IMR-90 (cell line): Measurements from ENCODE around the gene IFNA16. TPM values are rescaled to one million over a fixed set of nuclear protein-coding genes. Genes with fewer than 3 reads are reported as not detected.

Source experiments
- ATAC-seq: fragments of 200-7000 bp; cut with Tn5 transposase; 2 replicates; pipeline ENCODE4 v1.9.1; 2020; ENCODE audit warnings: low read depth, mild to moderate bottlenecking, moderate library complexity
- BruUV-seq: library from RNA; stranded (reverse); fragments of 400-500 nt; replicated peaks from 2 replicates; lab custom pipeline; 2021; lab: Mats Ljungman, UMichigan
- CTCF ChIA-PET: fragments of 300-600 bp; formaldehyde crosslinking; extraction: SDS; loops from one replicate; lab custom pipeline; 2021; ENCODE audit warnings: antibody characterized with exemption; lab: Yijun Ruan, JAX
- POLR2A ChIA-PET: fragments of 300-600 bp; sonication (Branson Sonifier 250); formaldehyde crosslinking; loops from one replicate; lab custom pipeline; 2022; ENCODE audit warnings: antibody characterized with exemption; ENCODE audit not compliant: unreplicated experiment; lab: Charles Lee
- DNase-seq: peaks from one replicate; pipeline ENCODE4 v3.0.0; 2013
- H2AFZ ChIP-seq: replicated peaks from 2 replicates; pipeline ENCODE3; 2013; ENCODE audit warnings: low read length, mild to moderate bottlenecking; ENCODE audit not compliant: poor library complexity
- H2AK5ac ChIP-seq: 2 replicates; pipeline ENCODE4 v1.6.1; 2013; ENCODE audit warnings: low read depth, low read length, inconsistent platforms
- H2AK9ac ChIP-seq: replicated peaks from 2 replicates; pipeline ENCODE3; 2013; ENCODE audit warnings: mild to moderate bottlenecking, low read depth, low read length, moderate library complexity; ENCODE audit not compliant: poor library complexity
- H2BK120ac ChIP-seq: 2 replicates; pipeline ENCODE4 v1.6.1; 2013; ENCODE audit warnings: low read depth, low read length, inconsistent platforms
- H2BK15ac ChIP-seq: 3 replicates; pipeline ENCODE4 v1.6.1; 2013; ENCODE audit warnings: low read depth, low read length, inconsistent platforms
- H2BK20ac ChIP-seq: 2 replicates; pipeline ENCODE4 v1.6.1; 2013; ENCODE audit warnings: low read depth, mild to moderate bottlenecking, inconsistent platforms, low read length, moderate library complexity
- H2BK5ac ChIP-seq: 2 replicates; pipeline ENCODE4 v1.6.1; 2013; ENCODE audit warnings: mild to moderate bottlenecking, low read depth, low read length, inconsistent platforms; ENCODE audit not compliant: poor library complexity, severe bottlenecking
- H3K14ac ChIP-seq: replicated peaks from 2 replicates; pipeline ENCODE4 v1.6.1; 2013; ENCODE audit warnings: low read depth, low read length, inconsistent platforms
- H3K18ac ChIP-seq: 2 replicates; pipeline ENCODE4 v1.6.1; 2013; ENCODE audit warnings: low read depth, low read length, control low read depth
- H3K23ac ChIP-seq: 2 replicates; pipeline ENCODE4 v1.6.1; 2013; ENCODE audit warnings: low read depth, low read length, inconsistent platforms
- H3K27ac ChIP-seq: 2 replicates; pipeline ENCODE4 v1.5.1; 2013; ENCODE audit warnings: mild to moderate bottlenecking, control low read depth, low read length; ENCODE audit not compliant: insufficient read depth
- H3K27me3 ChIP-seq: 2 replicates; pipeline ENCODE4 v1.6.1; 2013; ENCODE audit warnings: low read length; ENCODE audit not compliant: control insufficient read depth, insufficient read depth
- H3K36me3 ChIP-seq: 2 replicates; pipeline ENCODE4 v1.6.1; 2013; ENCODE audit warnings: low read length, mixed read lengths; ENCODE audit not compliant: control insufficient read depth, insufficient read depth
- H3K4ac ChIP-seq: 2 replicates; pipeline ENCODE4 v1.6.1; 2013; ENCODE audit warnings: low read depth, low read length, inconsistent platforms
- H3K4me1 ChIP-seq: 2 replicates; pipeline ENCODE4 v1.6.1; 2013; ENCODE audit warnings: low read length, mixed read lengths; ENCODE audit not compliant: control insufficient read depth, insufficient read depth
- H3K4me2 ChIP-seq: 2 replicates; pipeline ENCODE4 v1.6.1; 2013; ENCODE audit warnings: low read depth, mild to moderate bottlenecking, control low read depth, low read length, moderate library complexity
- H3K4me3 ChIP-seq: 2 replicates; pipeline ENCODE4 v1.5.1; 2013; ENCODE audit warnings: low read depth, mild to moderate bottlenecking, control low read depth, low read length, moderate library complexity; ENCODE audit not compliant: insufficient read depth
- H3K56ac ChIP-seq: 2 replicates; pipeline ENCODE4 v1.6.1; 2013; ENCODE audit warnings: low read length, inconsistent platforms; ENCODE audit not compliant: insufficient read depth; ENCODE audit errors: extremely low read depth
- H3K79me1 ChIP-seq, 2 experiments: 2 replicates each; pipeline ENCODE4 v1.6.1; 2013; ENCODE audit warnings: low read length in 2 of 2, inconsistent platforms in 1 of 2, low read depth in 1 of 2
- H3K9ac ChIP-seq: 2 replicates; pipeline ENCODE4 v1.6.1; 2013; ENCODE audit warnings: low read depth, low read length, control low read depth
- H3K9me1 ChIP-seq: 2 replicates; pipeline ENCODE4 v1.6.1; 2013; ENCODE audit warnings: low read length, inconsistent platforms; ENCODE audit not compliant: insufficient read depth
- H3K9me3 ChIP-seq: 2 replicates; pipeline ENCODE4 v1.6.1; 2013; ENCODE audit warnings: low read length; ENCODE audit not compliant: control insufficient read depth, insufficient read depth
- H4K20me1 ChIP-seq: 2 replicates; pipeline ENCODE4 v1.6.1; 2013; ENCODE audit warnings: low read length, inconsistent platforms; ENCODE audit not compliant: insufficient read depth
- H4K5ac ChIP-seq: 2 replicates; pipeline ENCODE4 v1.6.1; 2013; ENCODE audit warnings: mild to moderate bottlenecking, low read depth, low read length, control low read depth
- H4K8ac ChIP-seq, 2 experiments: 2 replicates each; pipeline ENCODE4 v1.6.1; 2013; ENCODE audit warnings: low read depth in 2 of 2, low read length in 2 of 2, control low read depth in 1 of 2, inconsistent platforms in 1 of 2
- H4K91ac ChIP-seq: 2 replicates; pipeline ENCODE4 v1.6.1; 2013; ENCODE audit warnings: low read depth, low read length, inconsistent platforms; ENCODE audit not compliant: insufficient read depth
- RAD21 ChIP-seq: IDR thresholded peaks from 2 replicates; pipeline ENCODE4 v1.6.1; 2012; ENCODE audit warnings: low read length, improper control_type of control experiment
- SMC3 ChIP-seq: fragments of 150-350 bp; IDR thresholded peaks from 2 replicates; pipeline ENCODE4 v1.6.1; 2016; ENCODE audit warnings: low read depth, mild to moderate bottlenecking, antibody characterized with exemption, low read length, moderate library complexity
- WGBS, 2 experiments: methylation state at CpG; one replicate each; pipeline versions ENCODE4 v1.1.5 to v1.1.7; 2013; ENCODE audit warnings: missing lambda C conversion rate in 2 of 2; ENCODE audit not compliant: insufficient read length in 1 of 2; ENCODE audit errors: extremely low coverage in 2 of 2; 5-methylcytosine and 5-hydroxymethylcytosine counted together
- dilution Hi-C: fragments of 300-500 bp; cut with HindIII; formaldehyde crosslinking; loops from one replicate; pipeline ENCODE4 v1.14.3; 2018; ENCODE audit warnings: low sequenced_read_pairs; ENCODE audit not compliant: unreplicated experiment
- in situ Hi-C: fragments of 300-500 bp; cut with MboI; formaldehyde crosslinking; loops from 3 replicates; pipeline ENCODE4 v1.14.3; 2019; ENCODE audit warnings: low sequenced_read_pairs, inconsistent platforms, mixed read lengths
- intact Hi-C: fragments of 100-400 bp; cut with micrococcal nuclease; formaldehyde crosslinking; loops from 2 replicates; pipeline ENCODE4 v1.10.0; 2022
- polyA plus RNA-seq, 3 experiments: library from polyadenylated mRNA; depleted of rRNA; stranded (reverse); fragments of >200 nt; gene quantifications; 2 replicates each; pipeline ENCODE4 v1.2.3, GENCODE V29; 2012; ENCODE audit warnings: low replicate concordance in 1 of 3
- total RNA-seq: library from RNA; depleted of rRNA; stranded (reverse); fragments of >200 nt; gene quantifications from 2 replicates; pipeline ENCODE4 v1.2.3, GENCODE V29; 2012

IFNA16 gene
- total and polyA plus RNA-seq, 2 of the 4 experiments (the other 2 are of a cell fraction): not detected

DNA sequence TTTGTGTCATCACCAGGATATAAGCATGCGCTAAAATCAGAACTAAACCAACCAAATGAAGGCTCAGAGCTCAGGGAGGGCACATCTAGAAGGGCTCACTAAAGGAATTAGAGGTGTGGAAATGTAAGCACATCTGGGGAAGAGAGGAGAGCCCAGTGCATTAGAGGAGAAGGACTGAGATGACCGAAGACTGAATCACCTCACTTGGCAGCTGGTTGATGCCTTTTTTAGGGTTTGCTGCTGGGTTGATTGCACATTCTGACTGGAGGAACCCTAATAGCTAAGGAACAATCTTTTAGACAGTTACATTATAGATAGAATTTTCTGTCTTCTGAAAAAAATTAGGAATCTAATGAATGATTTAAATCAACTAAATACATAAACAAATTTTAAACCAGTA, 42.4 kb downstream of the IFNA16 start:
- H2BK5ac ChIP-seq: no peak overlapping the region
- dilution Hi-C loops (no loop called here), in situ Hi-C loops (no loop called here), intact Hi-C loops (no loop called here)
- no peaks in the 10 kb centered on the region for H3K4me1 ChIP-seq
- H2BK20ac ChIP-seq: no peak overlapping the region
- no peaks in the 10 kb centered on the region for H3K36me3 ChIP-seq
- H3K9ac ChIP-seq: no peak overlapping the region
- H3K9me1 ChIP-seq: no peaks in the 10 kb centered on the region
- H2AK9ac ChIP-seq: no peak overlapping the region
- BruUV-seq: no TSS peak
- CTCF ChIA-PET: interaction anchor here (0.6 kb wide), 1 partner anchor 512 kb away, joined by 3 read pairs; no protein-coding TSS in a partner anchor
- H4K20me1 ChIP-seq: no peaks in the 10 kb centered on the region
- H3K4me2 ChIP-seq: no peak overlapping the region
- POLR2A ChIA-PET: no interaction called here
- H3K56ac ChIP-seq: no peak overlapping the region
- H3K4ac ChIP-seq: no peak overlapping the region
- H2AK5ac ChIP-seq: no peak overlapping the region
- no peaks in the 10 kb centered on the region; the same call in 1 of the 2 replicates for H3K27me3 ChIP-seq
- no peak overlapping the region for H2AFZ ChIP-seq
- H3K79me1 ChIP-seq: no peaks in the 10 kb centered on the region
- WGBS, 2 experiments: no CpG with 5 or more reads among the region's 2 CpGs
- DNase-seq (no peak), ATAC-seq (no peak)
- TF ChIP-seq RAD21 (no peak), SMC3 (no peak)
- no peak overlapping the region for H4K91ac ChIP-seq
- H2BK120ac ChIP-seq: no peak overlapping the region
- no peak overlapping the region for H3K4me3 ChIP-seq
- H3K14ac ChIP-seq: no peak overlapping the region
- no peak overlapping the region for H3K18ac ChIP-seq
- no peak overlapping the region for H4K8ac ChIP-seq
- no peak overlapping the region for H2BK15ac ChIP-seq
- H3K27ac ChIP-seq: no peak overlapping the region
- no peaks in the 10 kb centered on the region for H3K9me3 ChIP-seq
- no peak overlapping the region for H3K23ac ChIP-seq
- H4K5ac ChIP-seq: no peak overlapping the region
